Measurements from ENCODE around the gene KCNIP4.

KCNIP4 gene

GRCh38 chr4:20938204-20938603 is 1010.4 kb downstream of the KCNIP4 start:
- no peak for DNase-seq (ENCODE audit: low read depth)
- H3K4me3 ChIP-seq (ENCODE audit: control insufficient read depth, low read depth, low read length) = no peak overlapping the region
- TF ChIP-seq CTCF (IDR thresholded peaks at IDR 0.05; ENCODE audit: control insufficient read depth, insufficient read depth, low read depth, low read length, missing control alignments) = no peak

- no peak overlapping the region for H3K4me3 ChIP-seq (ENCODE audit: control insufficient read depth, low read depth, low read length)
- TF ChIP-seq CTCF (IDR thresholded peaks at IDR 0.05; ENCODE audit: control insufficient read depth, insufficient read depth, low read depth, low read length, missing control alignments) = no peak
- no peak for DNase-seq (ENCODE audit: low read depth)
Observed at GRCh38 chr4:20926529-20926928, 1022.0 kb downstream of the KCNIP4 start.

DNA sequence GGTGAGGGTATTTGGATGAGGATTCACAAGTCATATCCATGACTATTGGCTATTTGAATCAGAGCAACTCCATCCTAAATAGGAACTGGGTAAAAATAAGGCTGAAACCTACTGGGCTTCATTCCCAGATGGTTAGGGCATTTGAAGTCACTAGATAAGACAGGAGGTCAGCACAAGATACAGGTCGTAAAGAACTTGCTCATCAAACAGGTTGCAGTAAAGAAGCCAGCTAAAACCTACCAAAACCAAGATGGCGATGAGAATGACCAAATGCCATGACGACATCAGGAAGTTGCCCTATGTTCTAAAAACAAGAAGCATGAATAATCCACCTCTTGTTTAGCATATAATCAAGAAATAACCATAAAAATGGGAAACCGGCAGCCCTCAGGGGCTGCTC is 1023.4 kb downstream of the KCNIP4 start:
- DNase-seq (ENCODE audit: low read depth) = no peak
- no peak for TF ChIP-seq CTCF (IDR thresholded peaks at IDR 0.05; ENCODE audit: control insufficient read depth, insufficient read depth, low read depth, low read length, missing control alignments)
- no peak overlapping the region for H3K4me3 ChIP-seq (ENCODE audit: control insufficient read depth, low read depth, low read length)

GRCh38 chr4:20922962-20923361 is 1025.6 kb downstream of the KCNIP4 start:
- H3K4me3 ChIP-seq (ENCODE audit: control insufficient read depth, low read depth, low read length) = no peak overlapping the region
- no peak for DNase-seq (ENCODE audit: low read depth)
- TF ChIP-seq CTCF (IDR thresholded peaks at IDR 0.05; ENCODE audit: control insufficient read depth, insufficient read depth, low read depth, low read length, missing control alignments) = no peak

- no peak overlapping the region for H3K4me3 ChIP-seq (ENCODE audit: control insufficient read depth, low read depth, low read length)
- TF ChIP-seq CTCF (IDR thresholded peaks at IDR 0.05; ENCODE audit: control insufficient read depth, insufficient read depth, low read depth, low read length, missing control alignments) = no peak
- DNase-seq (ENCODE audit: low read depth) = no peak
Observed at GRCh38 chr4:20916106-20916505, 1032.5 kb downstream of the KCNIP4 start.

GRCh38 chr4:20904966-20905365 is 1043.6 kb downstream of the KCNIP4 start:
- DNase-seq (ENCODE audit: low read depth) = no peak
- H3K4me3 ChIP-seq (ENCODE audit: control insufficient read depth, low read depth, low read length) = no peak overlapping the region
- TF ChIP-seq CTCF (IDR thresholded peaks at IDR 0.05; ENCODE audit: control insufficient read depth, insufficient read depth, low read depth, low read length, missing control alignments) = no peak

DNA sequence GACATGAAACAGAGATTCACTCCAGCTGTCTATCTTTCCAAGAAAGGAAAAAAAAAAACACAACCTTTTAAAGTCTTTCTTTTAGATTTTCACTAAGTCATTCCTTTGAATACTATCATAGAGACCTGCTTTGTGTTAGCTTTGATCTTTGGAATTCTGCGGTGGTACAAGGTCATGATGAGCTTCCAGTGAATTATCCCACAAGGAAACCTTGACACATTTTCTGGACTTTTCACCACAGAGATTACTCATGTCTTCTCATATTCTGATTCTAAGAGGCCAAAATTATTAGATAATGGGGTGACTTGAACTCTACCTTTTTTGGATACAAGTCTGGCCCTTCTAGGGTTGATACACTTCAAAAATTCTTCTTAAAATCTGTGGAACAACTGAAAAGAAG is 1046.7 kb downstream of the KCNIP4 start:
- no peak for DNase-seq (ENCODE audit: low read depth)
- TF ChIP-seq CTCF (IDR thresholded peaks at IDR 0.05; ENCODE audit: control insufficient read depth, insufficient read depth, low read depth, low read length, missing control alignments) = no peak
- H3K4me3 ChIP-seq (ENCODE audit: control insufficient read depth, low read depth, low read length) = no peak overlapping the region

All from AG09309 (cell line).